ENCODE results near the gene PARS2.

Gene PARS2

DNA sequence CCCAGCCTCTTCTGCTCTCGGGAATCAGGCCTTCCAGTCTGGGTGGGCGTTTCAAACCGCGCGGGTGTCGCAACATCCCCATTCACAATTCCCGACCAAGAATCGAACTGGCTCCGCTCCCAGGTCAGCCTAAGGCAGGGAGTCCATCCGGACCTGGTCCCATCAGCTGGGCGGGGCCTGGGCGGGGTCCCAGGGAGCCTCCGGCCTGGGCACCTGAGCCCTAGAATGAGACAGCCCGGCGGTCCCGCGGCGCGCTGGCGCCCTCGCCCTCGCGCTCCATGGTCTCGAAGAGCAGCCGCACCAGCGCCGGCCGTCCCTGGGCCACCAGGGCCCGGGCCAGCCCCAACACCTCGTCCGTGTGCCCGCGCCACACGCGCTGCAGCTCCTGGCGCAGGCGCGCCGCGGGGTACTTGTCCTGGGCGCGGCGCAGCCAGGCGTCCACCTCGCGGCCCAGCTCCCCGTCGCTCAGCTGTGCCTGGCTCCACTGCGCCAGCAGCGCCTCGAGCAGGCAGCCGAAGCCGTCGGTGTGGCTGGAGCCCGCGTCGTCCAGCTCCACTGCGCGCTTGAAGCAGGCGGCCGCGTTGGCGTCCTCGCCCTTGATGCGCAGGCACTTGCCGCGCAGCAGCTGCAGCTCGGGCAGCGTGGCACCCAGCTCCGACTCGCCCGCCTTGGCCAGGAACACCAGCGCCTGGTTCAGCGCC lies 16.9 kb upstream of the PARS2 start:
- TF ChIP-seq, protein P1, sequence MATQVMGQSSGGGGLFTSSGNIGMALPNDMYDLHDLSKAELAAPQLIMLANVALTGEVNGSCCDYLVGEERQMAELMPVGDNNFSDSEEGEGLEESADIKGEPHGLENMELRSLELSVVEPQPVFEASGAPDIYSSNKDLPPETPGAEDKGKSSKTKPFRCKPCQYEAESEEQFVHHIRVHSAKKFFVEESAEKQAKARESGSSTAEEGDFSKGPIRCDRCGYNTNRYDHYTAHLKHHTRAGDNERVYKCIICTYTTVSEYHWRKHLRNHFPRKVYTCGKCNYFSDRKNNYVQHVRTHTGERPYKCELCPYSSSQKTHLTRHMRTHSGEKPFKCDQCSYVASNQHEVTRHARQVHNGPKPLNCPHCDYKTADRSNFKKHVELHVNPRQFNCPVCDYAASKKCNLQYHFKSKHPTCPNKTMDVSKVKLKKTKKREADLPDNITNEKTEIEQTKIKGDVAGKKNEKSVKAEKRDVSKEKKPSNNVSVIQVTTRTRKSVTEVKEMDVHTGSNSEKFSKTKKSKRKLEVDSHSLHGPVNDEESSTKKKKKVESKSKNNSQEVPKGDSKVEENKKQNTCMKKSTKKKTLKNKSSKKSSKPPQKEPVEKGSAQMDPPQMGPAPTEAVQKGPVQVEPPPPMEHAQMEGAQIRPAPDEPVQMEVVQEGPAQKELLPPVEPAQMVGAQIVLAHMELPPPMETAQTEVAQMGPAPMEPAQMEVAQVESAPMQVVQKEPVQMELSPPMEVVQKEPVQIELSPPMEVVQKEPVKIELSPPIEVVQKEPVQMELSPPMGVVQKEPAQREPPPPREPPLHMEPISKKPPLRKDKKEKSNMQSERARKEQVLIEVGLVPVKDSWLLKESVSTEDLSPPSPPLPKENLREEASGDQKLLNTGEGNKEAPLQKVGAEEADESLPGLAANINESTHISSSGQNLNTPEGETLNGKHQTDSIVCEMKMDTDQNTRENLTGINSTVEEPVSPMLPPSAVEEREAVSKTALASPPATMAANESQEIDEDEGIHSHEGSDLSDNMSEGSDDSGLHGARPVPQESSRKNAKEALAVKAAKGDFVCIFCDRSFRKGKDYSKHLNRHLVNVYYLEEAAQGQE (IDR thresholded peaks at IDR 0.05; ENCODE audit: insufficient read depth in 1 of 2, low read depth in 2 of 2, low read length in 2 of 2), result no peak
- TF ChIP-seq SIN3A (IDR thresholded peaks at IDR 0.05; ENCODE audit: borderline replicate concordance, insufficient read depth, low read length) (no peak), POLR2AphosphoS5 (IDR thresholded peaks at IDR 0.05; ENCODE audit: low read depth, low read length) (no peak), FOXP2 (optimal IDR thresholded peaks at IDR 0.05; ENCODE audit: borderline replicate concordance, extremely low read depth, extremely low read length, insufficient read depth) (no peak), TAF1 (IDR thresholded peaks at IDR 0.05; ENCODE audit: borderline replicate concordance, insufficient read depth, low read length) (no peak)

GRCh38 chr1:54777431-54777830 lies 13.1 kb upstream of the PARS2 start:
- TF ChIP-seq, protein P1 (IDR thresholded peaks at IDR 0.05; ENCODE audit: insufficient read depth in 1 of 2, low read depth in 2 of 2, low read length in 2 of 2), result no peak
- no peak for TF ChIP-seq FOXP2 (optimal IDR thresholded peaks at IDR 0.05; ENCODE audit: borderline replicate concordance, extremely low read depth, extremely low read length, insufficient read depth)
- no peak for TF ChIP-seq TAF1 (IDR thresholded peaks at IDR 0.05; ENCODE audit: borderline replicate concordance, insufficient read depth, low read length)
- no peak for TF ChIP-seq POLR2AphosphoS5 (IDR thresholded peaks at IDR 0.05; ENCODE audit: low read depth, low read length)
- no peak for TF ChIP-seq SIN3A (IDR thresholded peaks at IDR 0.05; ENCODE audit: borderline replicate concordance, insufficient read depth, low read length)

DNA sequence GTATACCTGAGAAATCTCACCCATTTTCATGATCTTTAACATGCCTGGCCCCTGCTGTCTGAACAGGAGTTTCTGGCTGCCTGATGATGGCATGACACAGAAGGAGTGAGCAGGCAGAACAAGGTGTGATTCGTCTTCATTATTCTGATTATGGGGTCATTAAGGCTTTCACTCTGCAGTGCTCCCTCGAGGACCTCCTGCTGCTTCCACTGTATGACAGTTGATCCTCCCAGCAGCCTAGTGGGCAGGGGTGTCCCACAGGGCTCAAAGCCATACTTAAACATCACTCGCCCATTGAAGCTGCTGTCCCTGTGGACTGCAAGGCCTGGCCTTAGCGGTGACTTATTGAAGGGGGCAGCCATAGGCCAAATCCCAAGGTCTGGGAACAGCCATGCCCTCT lies 12.7 kb upstream of the PARS2 start:
- TF ChIP-seq POLR2AphosphoS5 (IDR thresholded peaks at IDR 0.05; ENCODE audit: low read depth, low read length) (no peak), SIN3A (IDR thresholded peaks at IDR 0.05; ENCODE audit: borderline replicate concordance, insufficient read depth, low read length) (no peak), FOXP2 (optimal IDR thresholded peaks at IDR 0.05; ENCODE audit: borderline replicate concordance, extremely low read depth, extremely low read length, insufficient read depth) (no peak), TAF1 (IDR thresholded peaks at IDR 0.05; ENCODE audit: borderline replicate concordance, insufficient read depth, low read length) (no peak)
- TF ChIP-seq, protein P1 (IDR thresholded peaks at IDR 0.05; ENCODE audit: insufficient read depth in 1 of 2, low read depth in 2 of 2, low read length in 2 of 2), result no peak

DNA sequence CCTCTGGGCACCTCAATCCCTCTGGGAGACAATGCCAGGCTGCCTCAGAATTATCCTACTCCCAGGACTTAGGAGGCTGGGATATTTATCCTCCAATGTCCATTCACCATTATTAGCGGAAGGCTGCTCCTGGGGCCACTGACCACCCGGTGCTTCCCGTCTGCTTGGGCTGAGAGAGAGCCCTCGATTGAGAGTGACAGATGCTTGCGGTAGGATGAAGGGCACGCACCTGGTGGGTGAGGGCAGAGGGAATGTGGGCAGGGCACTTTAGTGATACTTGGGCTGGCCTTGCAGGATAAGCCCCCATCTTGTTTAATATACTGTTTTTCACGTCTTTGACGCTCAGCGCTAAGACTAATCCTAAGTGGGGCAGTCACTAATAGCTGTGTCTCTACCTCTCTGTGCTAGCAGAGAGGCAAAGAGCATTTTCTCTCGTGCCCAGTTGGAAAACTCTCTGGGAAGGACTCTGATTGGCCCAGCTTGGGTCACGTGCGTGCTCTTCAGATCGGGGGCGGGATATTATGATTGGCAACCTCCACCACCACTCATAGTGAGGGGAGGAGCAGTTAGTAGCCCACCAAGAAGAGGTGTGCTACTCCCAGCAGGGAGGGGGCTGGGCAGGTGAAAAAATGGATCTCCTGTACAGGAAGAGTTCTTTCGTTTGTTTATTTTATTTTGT lies 10.6 kb upstream of the PARS2 start:
- TF ChIP-seq FOXP2 (optimal IDR thresholded peaks at IDR 0.05; ENCODE audit: borderline replicate concordance, extremely low read depth, extremely low read length, insufficient read depth), result no peak
- TF ChIP-seq, protein P1 (IDR thresholded peaks at IDR 0.05; ENCODE audit: insufficient read depth in 1 of 2, low read depth in 2 of 2, low read length in 2 of 2), result no peak
- TF ChIP-seq TAF1 (IDR thresholded peaks at IDR 0.05; ENCODE audit: borderline replicate concordance, insufficient read depth, low read length), result no peak
- no peak for TF ChIP-seq POLR2AphosphoS5 (IDR thresholded peaks at IDR 0.05; ENCODE audit: low read depth, low read length)
- no peak for TF ChIP-seq SIN3A (IDR thresholded peaks at IDR 0.05; ENCODE audit: borderline replicate concordance, insufficient read depth, low read length)
